Mammary epithelial cell (primary cell): ENCODE measurements around the gene GRID1.

ENCODE experiments used
- CTCF ChIP-seq, 2 donors: IDR thresholded peaks in 1 of 2; conservative IDR thresholded peaks in 1 of 2; 2 replicates each; pipeline ENCODE4 v1.5.1; 2011 to 2012; ENCODE audit warnings: inconsistent platforms in 2 of 2, low read length in 2 of 2, mild to moderate bottlenecking in 2 of 2, control low read depth in 1 of 2, low read depth in 1 of 2; ENCODE audit not compliant: insufficient read depth in 1 of 2; ENCODE audit errors: extremely low read depth in 1 of 2
- EZH2 ChIP-seq: IDR thresholded peaks from 2 replicates; pipeline ENCODE4 v1.6.1; 2012; ENCODE audit warnings: low read length, inconsistent platforms, borderline replicate concordance

- TF ChIP-seq CTCF (conservative IDR thresholded peaks at IDR 0.05 in 1 of 2, IDR thresholded peaks at IDR 0.05 in 1 of 2; ENCODE audit: extremely low read depth in 1 of 2, insufficient read depth in 1 of 2, low read depth in 1 of 2, low read length in 2 of 2) (no peak), EZH2 (no peak)
Measured at GRCh38 chr10:86298501-86299001, 68.0 kb downstream of the GRID1 start.
